C4-2B (cell line): ENCODE measurements around the gene NR3C2.

Source experiments
- CTCF ChIP-seq: fragments of 450-650 bp; conservative IDR thresholded peaks from 2 replicates; pipeline ENCODE4 v1.5.1; 2017; ENCODE audit warnings: mild to moderate bottlenecking
- ZFX ChIP-seq: fragments of 450-650 bp; IDR thresholded peaks from 2 replicates; pipeline ENCODE4 v1.6.1; 2017

- no peak for TF ChIP-seq CTCF
- TF ChIP-seq ZFX, result no peak
Measured at GRCh38 chr4:148299337-148299736, 142.9 kb downstream of the NR3C2 start.
